HCT116 (cell line): ENCODE measurements around the gene PRKN. TPM values are rescaled to one million over a fixed set of nuclear protein-coding genes. Genes with fewer than 3 reads are reported as not detected.

Experiments
- ATAC-seq: fragments of 200-7000 bp; cut with Tn5 transposase; 2 replicates; pipeline ENCODE4 v1.9.1; 2020; ENCODE audit warnings: mild to moderate bottlenecking, moderate library complexity
- BruUV-seq: library from RNA; stranded (reverse); fragments of 400-500 nt; replicated peaks from 2 replicates; lab custom pipeline; 2021; lab: Mats Ljungman, UMichigan
- CTCF ChIA-PET: fragments of 300-600 bp; sonication (Branson Sonifier 250); formaldehyde crosslinking; loops from one replicate; lab custom pipeline; 2021; ENCODE audit warnings: antibody characterized with exemption; lab: Charles Lee
- POLR2A ChIA-PET: fragments of 300-600, 350-600 bp; sonication (Branson Sonifier 250); formaldehyde crosslinking; loops from one replicate; lab custom pipeline; 2021; ENCODE audit warnings: antibody characterized with exemption; lab: Charles Lee
- RAD21 ChIA-PET, 2 experiments: fragments of 300-600 bp; sonication (Branson Sonifier 250); formaldehyde crosslinking; loops; one replicate each; lab custom pipeline; 2023; ENCODE audit warnings: low total read pairs in 2 of 2; ENCODE audit not compliant: uncharacterized antibody in 2 of 2, unreplicated experiment in 2 of 2, low non-redundant PET in 1 of 2; lab: Charles Lee
- DNase-seq: peaks from one replicate; pipeline ENCODE4 v3.0.0-alpha.2; 2010; ENCODE audit warnings: low read depth, low spot score
- H2AFZ ChIP-seq: fragments of 200-600 bp; shearing (Covaris generic), sonication (generic); 2 replicates; pipeline ENCODE4 v1.6.1; 2017; ENCODE audit warnings: low read depth, mixed run types, mixed read lengths, antibody characterized with exemption, low read length; ENCODE audit not compliant: poor library complexity, severe bottlenecking
- H3K27ac ChIP-seq: 2 replicates; pipeline ENCODE4 v1.5.1; 2012; ENCODE audit warnings: low read depth, low read length
- H3K27me3 ChIP-seq: fragments of 200-600 bp; sonication (generic); 2 replicates; pipeline ENCODE4 v1.6.1; 2016; ENCODE audit warnings: mixed run types, low read length, mixed read lengths; ENCODE audit not compliant: insufficient read depth
- H3K36me3 ChIP-seq, 2 experiments: fragments of 200-500 bp in 1 of 2; fragments of 200-600 bp in 1 of 2; sonication (Bioruptor generic) in 1 of 2; sonication (generic) in 1 of 2; 2 replicates each; pipeline versions ENCODE4 v1.5.1 to v1.6.1; 2014 to 2016; ENCODE audit warnings: low read length in 2 of 2, inconsistent platforms in 1 of 2, mixed read lengths in 1 of 2, mixed run types in 1 of 2; ENCODE audit not compliant: insufficient read depth in 2 of 2, control insufficient read depth in 1 of 2
- H3K4me1 ChIP-seq, 2 experiments: fragments of 200-600 bp in 1 of 2; sonication (generic) in 1 of 2; 2 replicates each; pipeline versions ENCODE4 v1.5.1 to v1.6.1; 2012 to 2017; ENCODE audit warnings: low read length in 2 of 2, inconsistent platforms in 1 of 2, mild to moderate bottlenecking in 1 of 2, mixed read lengths in 1 of 2, mixed run types in 1 of 2, moderate library complexity in 1 of 2; ENCODE audit not compliant: insufficient read depth in 2 of 2, control insufficient read depth in 1 of 2
- H3K4me2 ChIP-seq: fragments of 200-600 bp; sonication (generic); 2 replicates; pipeline ENCODE4 v1.6.1; 2017; ENCODE audit warnings: mixed run types, low read length, mixed read lengths
- H3K4me3 ChIP-seq, 2 experiments: fragments of 200-600 bp in 1 of 2; sonication (generic) in 1 of 2; replicated peaks in 1 of 2; 2 replicates each; pipeline ENCODE4 v1.5.1; 2011 to 2016; ENCODE audit warnings: low read length in 2 of 2, control low read depth in 1 of 2, low read depth in 1 of 2, mild to moderate bottlenecking in 1 of 2, mixed read lengths in 1 of 2, mixed run types in 1 of 2
- H3K79me2 ChIP-seq: fragments of 200-600 bp; sonication (generic); 2 replicates; pipeline ENCODE4 v1.6.1; 2017; ENCODE audit warnings: mild to moderate bottlenecking, mixed run types, low read length, moderate library complexity, mixed read lengths; ENCODE audit not compliant: insufficient read depth
- H3K9ac ChIP-seq: fragments of 200-600 bp; sonication (generic); 2 replicates; pipeline ENCODE4 v1.6.1; 2016; ENCODE audit warnings: low read length, mixed read lengths
- H3K9me2 ChIP-seq: fragments of 200-600 bp; sonication (generic), shearing (Covaris generic); 2 replicates; pipeline ENCODE4 v1.6.1; 2017; ENCODE audit warnings: mixed run types, mild to moderate bottlenecking, moderate library complexity; ENCODE audit not compliant: insufficient read depth
- H3K9me3 ChIP-seq, 2 experiments: fragments of 200-500 bp in 1 of 2; fragments of 200-600 bp in 1 of 2; sonication (Bioruptor generic) in 1 of 2; sonication (generic) in 1 of 2; 2 replicates each; pipeline ENCODE4 v1.6.1; 2014 to 2017; ENCODE audit warnings: low read length in 2 of 2, mixed read lengths in 2 of 2, inconsistent platforms in 1 of 2, low read depth in 1 of 2, mild to moderate bottlenecking in 1 of 2, mixed run types in 1 of 2, moderate library complexity in 1 of 2; ENCODE audit not compliant: control insufficient read depth in 1 of 2, insufficient read depth in 1 of 2
- H4K20me1 ChIP-seq: fragments of 200-600 bp; sonication (generic), shearing (Covaris generic); 2 replicates; pipeline ENCODE4 v1.6.1; 2017; ENCODE audit warnings: mixed run types, mild to moderate bottlenecking, moderate library complexity; ENCODE audit not compliant: insufficient read depth
- ATF3 ChIP-seq: IDR thresholded peaks from 2 replicates; pipeline ENCODE4 v1.6.1; 2012
- CBX3 ChIP-seq: IDR thresholded peaks from 2 replicates; pipeline ENCODE4 v1.6.1; 2012; ENCODE audit warnings: low read depth
- ELF1 ChIP-seq: IDR thresholded peaks from 2 replicates; pipeline ENCODE4 v1.6.1; 2012; ENCODE audit warnings: low read depth, borderline replicate concordance
- EZH2 ChIP-seq: fragments of 200-600 bp; sonication (generic); IDR thresholded peaks from 2 replicates; pipeline ENCODE4 v1.6.1; 2017; ENCODE audit warnings: antibody characterized with exemption, mixed run types
- EZH2phosphoT487 ChIP-seq: fragments of 200-600 bp; IDR thresholded peaks from 2 replicates; pipeline ENCODE4 v1.6.1; 2018; ENCODE audit warnings: antibody characterized with exemption, borderline replicate concordance
- FOSL1 ChIP-seq: IDR thresholded peaks from 2 replicates; pipeline ENCODE4 v1.6.1; 2012; ENCODE audit warnings: low read depth
- POLR2AphosphoS5 ChIP-seq: IDR thresholded peaks from 2 replicates; pipeline ENCODE4 v1.6.1; 2011; ENCODE audit warnings: mild to moderate bottlenecking, low read depth, low read length, moderate library complexity
- SRF ChIP-seq: IDR thresholded peaks from 2 replicates; pipeline ENCODE4 v1.6.1; 2012; ENCODE audit warnings: low read depth
- TCF7L2 ChIP-seq: IDR thresholded peaks from 2 replicates; pipeline ENCODE4 v1.7.0; 2011; ENCODE audit warnings: borderline replicate concordance, inconsistent platforms; ENCODE audit not compliant: insufficient read depth, insufficient read length; ENCODE audit errors: extremely low read depth
- YY1 ChIP-seq: IDR thresholded peaks from 2 replicates; pipeline ENCODE4 v1.6.1; 2011; ENCODE audit warnings: low read length, low read depth, moderate library complexity, mild to moderate bottlenecking; ENCODE audit not compliant: insufficient replicate concordance; ENCODE audit errors: extremely low read depth
- ZFX ChIP-seq: fragments of 450-650 bp; IDR thresholded peaks from 2 replicates; pipeline ENCODE4 v1.6.1; 2017
- intact Hi-C: fragments of 100-400 bp; cut with micrococcal nuclease; formaldehyde crosslinking; loops from 2 replicates; pipeline ENCODE4 v1.10.0; 2022
- total RNA-seq: library from RNA; stranded (reverse); gene quantifications from one replicate; pipeline ENCODE4 v1.2.1, GENCODE V29; 2021; ENCODE audit not compliant: unreplicated experiment
- TF ChIP-seq, protein P1 (sequence below): IDR thresholded peaks from 2 replicates; pipeline ENCODE4 v1.6.1; 2012
- TF ChIP-seq, protein P2 (sequence below), 3 experiments: fragments of 200-600 bp in 1 of 3; sonication (generic) in 1 of 3; IDR thresholded peaks in 2 of 3; conservative IDR thresholded peaks in 1 of 3; 2 replicates each; pipeline ENCODE4 v1.5.1; 2012 to 2017; ENCODE audit warnings: low read depth in 2 of 3, low read length in 2 of 3, antibody characterized with exemption in 1 of 3, borderline replicate concordance in 1 of 3, control low read depth in 1 of 3, mild to moderate bottlenecking in 1 of 3, mixed read lengths in 1 of 3, mixed run types in 1 of 3, moderate library complexity in 1 of 3; ENCODE audit not compliant: insufficient read depth in 1 of 3
- TF ChIP-seq, protein P3 (sequence below): IDR thresholded peaks from 2 replicates; pipeline ENCODE4 v1.6.1; 2011; ENCODE audit warnings: mild to moderate bottlenecking, low read length, moderate library complexity; ENCODE audit not compliant: insufficient replicate concordance; ENCODE audit errors: extremely low read depth

PRKN gene
- total RNA-seq, 1 experiment from 2014 or later = 2.6 TPM

DNA sequence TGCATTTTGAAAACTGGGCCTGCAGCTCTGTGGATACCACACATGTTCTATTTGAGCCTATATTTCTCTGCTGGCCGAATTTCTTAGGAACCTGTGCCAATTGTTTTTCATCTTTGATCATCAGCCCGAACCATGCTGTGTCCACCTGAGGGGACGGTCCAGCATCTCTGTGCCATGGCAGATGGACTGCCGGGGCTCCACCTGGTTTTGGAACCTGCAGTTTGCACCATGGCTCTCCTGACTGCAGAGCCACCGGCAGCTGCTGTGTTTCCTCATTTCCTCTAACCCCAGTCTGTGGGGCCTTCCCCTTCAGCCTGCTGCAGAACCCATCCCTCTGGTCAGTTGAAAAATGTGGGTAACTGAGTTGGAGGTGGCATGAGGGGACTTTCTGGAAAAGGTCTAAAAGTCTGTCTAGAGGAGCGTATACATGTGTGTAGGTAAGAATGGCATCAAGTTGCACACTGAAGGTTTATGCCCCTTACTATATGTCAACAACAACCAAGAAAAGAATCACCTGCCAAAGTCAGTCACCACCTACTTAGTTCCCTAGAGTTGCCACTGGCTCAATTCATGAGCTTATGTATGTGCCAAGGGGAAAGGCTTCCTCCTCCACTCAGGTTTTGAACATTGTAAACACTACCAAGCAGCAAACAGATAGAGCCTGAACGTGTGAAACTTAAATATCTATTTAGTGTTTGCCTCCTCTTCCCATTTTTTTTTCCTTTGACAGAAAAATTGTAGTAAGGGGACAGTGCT lies 548.2 kb downstream of the PRKN start:
- Histone ChIP-seq H3K79me2 (no peaks in the 10 kb centered on the region), H2AFZ (no peak overlapping the region), H3K4me1 (no peaks in the 10 kb centered on the region), H3K4me2 (no peak overlapping the region), H3K4me3 (no peak overlapping the region), H3K27ac (no peak overlapping the region), H3K36me3 (no peaks in the 10 kb centered on the region), H4K20me1 (no peaks in the 10 kb centered on the region), H3K9me3 (no peaks in the 10 kb centered on the region), H3K27me3 (no peaks in the 10 kb centered on the region), H3K9me2 (no peaks in the 10 kb centered on the region), H3K9ac (no peak overlapping the region)
- POLR2A ChIA-PET = no interaction called here
- RAD21 ChIA-PET = no interaction called here
- ATAC-seq = no peak
- no peak for TF ChIP-seq ELF1
- TF ChIP-seq ATF3 = no peak
- TF ChIP-seq, protein P1, sequence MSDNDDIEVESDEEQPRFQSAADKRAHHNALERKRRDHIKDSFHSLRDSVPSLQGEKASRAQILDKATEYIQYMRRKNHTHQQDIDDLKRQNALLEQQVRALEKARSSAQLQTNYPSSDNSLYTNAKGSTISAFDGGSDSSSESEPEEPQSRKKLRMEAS = no peak
- BruUV-seq = no TSS peak
- intact Hi-C loops = no loop called here
- CTCF ChIA-PET = no interaction called here
- no peak for DNase-seq

DNA sequence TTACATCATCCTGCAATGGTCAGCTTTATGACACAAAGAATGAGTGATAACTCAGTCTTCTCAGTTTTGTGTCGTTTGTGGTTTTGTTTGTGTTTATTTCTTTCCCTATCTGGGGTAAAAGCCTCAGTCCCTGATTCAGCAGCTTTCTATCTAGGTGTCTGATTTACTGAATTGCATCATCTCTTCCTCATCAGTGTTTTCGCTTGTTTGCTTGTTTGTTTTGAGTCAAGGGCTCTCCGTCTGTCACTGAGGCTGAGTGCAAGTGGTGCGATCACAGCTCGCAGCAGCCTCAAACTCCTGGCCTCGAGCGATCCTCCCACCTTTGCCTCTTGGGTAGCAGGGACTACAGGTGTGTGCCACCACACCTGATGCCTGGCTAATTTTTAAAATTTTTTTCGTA lies 548.9 kb downstream of the PRKN start:
- Histone ChIP-seq H2AFZ (no peak overlapping the region), H4K20me1 (no peaks in the 10 kb centered on the region), H3K9me3 (no peaks in the 10 kb centered on the region), H3K4me1 (no peaks in the 10 kb centered on the region), H3K36me3 (no peaks in the 10 kb centered on the region), H3K9ac (no peak overlapping the region), H3K9me2 (no peaks in the 10 kb centered on the region), H3K79me2 (no peaks in the 10 kb centered on the region), H3K27me3 (no peaks in the 10 kb centered on the region)
- POLR2A ChIA-PET = no interaction called here
- RAD21 ChIA-PET = no interaction called here
- CTCF ChIA-PET = no interaction called here
- TF ChIP-seq ZFX = no peak
- TF ChIP-seq SRF = no peak
- TF ChIP-seq EZH2 = no peak
- no peak for TF ChIP-seq ELF1
- TF ChIP-seq EZH2phosphoT487 = no peak
- TF ChIP-seq FOSL1 = no peak
- TF ChIP-seq, protein P2, sequence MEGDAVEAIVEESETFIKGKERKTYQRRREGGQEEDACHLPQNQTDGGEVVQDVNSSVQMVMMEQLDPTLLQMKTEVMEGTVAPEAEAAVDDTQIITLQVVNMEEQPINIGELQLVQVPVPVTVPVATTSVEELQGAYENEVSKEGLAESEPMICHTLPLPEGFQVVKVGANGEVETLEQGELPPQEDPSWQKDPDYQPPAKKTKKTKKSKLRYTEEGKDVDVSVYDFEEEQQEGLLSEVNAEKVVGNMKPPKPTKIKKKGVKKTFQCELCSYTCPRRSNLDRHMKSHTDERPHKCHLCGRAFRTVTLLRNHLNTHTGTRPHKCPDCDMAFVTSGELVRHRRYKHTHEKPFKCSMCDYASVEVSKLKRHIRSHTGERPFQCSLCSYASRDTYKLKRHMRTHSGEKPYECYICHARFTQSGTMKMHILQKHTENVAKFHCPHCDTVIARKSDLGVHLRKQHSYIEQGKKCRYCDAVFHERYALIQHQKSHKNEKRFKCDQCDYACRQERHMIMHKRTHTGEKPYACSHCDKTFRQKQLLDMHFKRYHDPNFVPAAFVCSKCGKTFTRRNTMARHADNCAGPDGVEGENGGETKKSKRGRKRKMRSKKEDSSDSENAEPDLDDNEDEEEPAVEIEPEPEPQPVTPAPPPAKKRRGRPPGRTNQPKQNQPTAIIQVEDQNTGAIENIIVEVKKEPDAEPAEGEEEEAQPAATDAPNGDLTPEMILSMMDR (IDR thresholded peaks at IDR 0.05 in 2 of 3, conservative IDR thresholded peaks at IDR 0.05 in 1 of 3; ENCODE audit: borderline replicate concordance in 1 of 3, insufficient read depth in 1 of 3, low read depth in 2 of 3, low read length in 2 of 3) = no peak
- no peak for TF ChIP-seq ATF3
- TF ChIP-seq CBX3 = no peak
- no peak for TF ChIP-seq TCF7L2
- TF ChIP-seq, protein P3, sequence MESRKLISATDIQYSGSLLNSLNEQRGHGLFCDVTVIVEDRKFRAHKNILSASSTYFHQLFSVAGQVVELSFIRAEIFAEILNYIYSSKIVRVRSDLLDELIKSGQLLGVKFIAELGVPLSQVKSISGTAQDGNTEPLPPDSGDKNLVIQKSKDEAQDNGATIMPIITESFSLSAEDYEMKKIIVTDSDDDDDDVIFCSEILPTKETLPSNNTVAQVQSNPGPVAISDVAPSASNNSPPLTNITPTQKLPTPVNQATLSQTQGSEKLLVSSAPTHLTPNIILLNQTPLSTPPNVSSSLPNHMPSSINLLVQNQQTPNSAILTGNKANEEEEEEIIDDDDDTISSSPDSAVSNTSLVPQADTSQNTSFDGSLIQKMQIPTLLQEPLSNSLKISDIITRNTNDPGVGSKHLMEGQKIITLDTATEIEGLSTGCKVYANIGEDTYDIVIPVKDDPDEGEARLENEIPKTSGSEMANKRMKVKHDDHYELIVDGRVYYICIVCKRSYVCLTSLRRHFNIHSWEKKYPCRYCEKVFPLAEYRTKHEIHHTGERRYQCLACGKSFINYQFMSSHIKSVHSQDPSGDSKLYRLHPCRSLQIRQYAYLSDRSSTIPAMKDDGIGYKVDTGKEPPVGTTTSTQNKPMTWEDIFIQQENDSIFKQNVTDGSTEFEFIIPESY = no peak
- TF ChIP-seq YY1 = no peak
- TF ChIP-seq POLR2AphosphoS5 = no peak
- TF ChIP-seq, all 23 proteins: peak for 0
- Histone ChIP-seq H3K4me2 (no peak overlapping the region), H3K4me3 (no peak overlapping the region), H3K27ac (no peak overlapping the region)
- ATAC-seq (no peak), DNase-seq (no peak)
- intact Hi-C loops = no loop called here
- no TSS peak for BruUV-seq
